Fibroblast of mammary gland (primary cell): Measurements from ENCODE around the gene PRDX6.
"Not testable (repeated sequence)": the region's sequence is repeated elsewhere in the genome, so short reads cannot be mapped to it uniquely, and the experiment has no call there.

ENCODE experiments used
- DNase-seq: peaks from one replicate; pipeline ENCODE4 v3.0.0-alpha.2; 2010; ENCODE audit warnings: low read depth
- H3K4me3 ChIP-seq: 2 replicates; pipeline ENCODE4 v1.5.1; 2011; ENCODE audit warnings: low read depth, mild to moderate bottlenecking, low read length, moderate library complexity; ENCODE audit not compliant: control insufficient read depth
- TF ChIP-seq, protein P1 (sequence below): conservative IDR thresholded peaks from 2 replicates; pipeline ENCODE4 v1.5.1; 2011; ENCODE audit warnings: low read depth, low read length, inconsistent platforms; ENCODE audit not compliant: control insufficient read depth, insufficient read depth

The PRDX6 gene

DNA sequence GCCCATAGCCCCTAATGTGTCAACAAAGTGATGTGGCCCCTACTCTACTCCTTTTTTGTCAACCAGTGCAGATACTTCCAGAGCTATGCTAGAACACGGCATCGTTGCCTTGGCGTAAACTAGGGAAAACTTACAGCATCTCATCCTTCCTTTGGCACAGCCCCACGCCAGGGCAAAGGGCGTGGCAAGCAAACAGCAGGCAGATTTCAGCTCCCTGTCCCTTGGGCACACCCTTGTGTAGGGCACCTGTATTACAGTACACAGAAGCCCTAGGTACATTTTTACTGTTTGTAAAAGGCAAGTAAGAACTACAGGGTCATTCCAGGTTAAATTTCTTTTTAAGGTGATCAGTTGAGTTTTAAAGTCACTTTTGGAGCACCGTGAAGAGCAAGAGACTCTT, 29.3 kb downstream of the PRDX6 start:
- no peak for DNase-seq
- no peak overlapping the region for H3K4me3 ChIP-seq
- TF ChIP-seq, protein P1, sequence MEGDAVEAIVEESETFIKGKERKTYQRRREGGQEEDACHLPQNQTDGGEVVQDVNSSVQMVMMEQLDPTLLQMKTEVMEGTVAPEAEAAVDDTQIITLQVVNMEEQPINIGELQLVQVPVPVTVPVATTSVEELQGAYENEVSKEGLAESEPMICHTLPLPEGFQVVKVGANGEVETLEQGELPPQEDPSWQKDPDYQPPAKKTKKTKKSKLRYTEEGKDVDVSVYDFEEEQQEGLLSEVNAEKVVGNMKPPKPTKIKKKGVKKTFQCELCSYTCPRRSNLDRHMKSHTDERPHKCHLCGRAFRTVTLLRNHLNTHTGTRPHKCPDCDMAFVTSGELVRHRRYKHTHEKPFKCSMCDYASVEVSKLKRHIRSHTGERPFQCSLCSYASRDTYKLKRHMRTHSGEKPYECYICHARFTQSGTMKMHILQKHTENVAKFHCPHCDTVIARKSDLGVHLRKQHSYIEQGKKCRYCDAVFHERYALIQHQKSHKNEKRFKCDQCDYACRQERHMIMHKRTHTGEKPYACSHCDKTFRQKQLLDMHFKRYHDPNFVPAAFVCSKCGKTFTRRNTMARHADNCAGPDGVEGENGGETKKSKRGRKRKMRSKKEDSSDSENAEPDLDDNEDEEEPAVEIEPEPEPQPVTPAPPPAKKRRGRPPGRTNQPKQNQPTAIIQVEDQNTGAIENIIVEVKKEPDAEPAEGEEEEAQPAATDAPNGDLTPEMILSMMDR, result no peak

DNA sequence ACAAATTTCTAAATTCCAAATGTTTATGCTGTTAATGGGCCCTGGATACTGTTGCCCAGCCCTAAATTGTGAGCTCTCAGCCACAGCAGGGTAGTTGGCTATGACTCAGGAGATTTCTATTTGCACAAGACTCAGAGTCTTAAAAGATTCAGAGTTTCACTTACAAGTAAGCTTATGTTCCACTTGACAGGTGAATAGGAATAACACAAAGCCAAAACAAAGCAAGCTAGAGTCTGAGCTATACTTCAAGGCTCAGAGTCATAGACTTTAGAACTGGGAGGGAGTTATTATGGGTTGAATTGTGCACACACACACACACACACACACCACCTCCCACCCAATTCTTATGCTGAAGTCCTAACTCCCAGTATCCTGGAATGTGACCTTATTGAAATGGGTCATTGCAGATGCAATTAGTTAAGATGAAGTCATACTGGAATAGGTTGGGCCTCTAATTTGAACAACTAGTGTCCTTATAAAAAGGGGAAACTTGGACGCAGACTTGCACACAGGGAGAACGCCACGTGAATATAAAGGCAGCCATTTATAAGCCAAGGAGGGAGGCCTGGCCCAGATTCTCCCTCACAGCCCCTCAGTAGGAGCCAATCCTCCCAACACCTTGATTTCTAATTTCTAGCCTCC, 30.2 kb downstream of the PRDX6 start:
- TF ChIP-seq, protein P1, result no peak
- peak; percentile 59 for DNase-seq
- no peak overlapping the region for H3K4me3 ChIP-seq

DNA sequence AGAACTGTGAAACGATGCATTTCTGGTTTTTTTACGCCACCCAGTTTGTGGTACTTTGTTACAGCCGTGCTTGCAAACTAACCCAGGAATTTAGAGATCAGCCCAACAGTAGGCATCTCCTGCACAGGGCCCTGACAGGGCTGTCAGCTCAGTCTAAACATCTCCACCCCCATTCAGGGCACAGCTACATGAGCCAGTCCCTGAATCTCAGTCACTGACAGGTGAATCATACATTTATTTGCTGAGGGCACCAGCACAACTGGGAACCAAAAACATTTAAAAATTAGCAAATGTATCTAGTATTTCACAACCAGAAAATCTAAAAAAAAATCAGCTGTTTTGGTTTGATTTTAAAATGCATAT, 30.7 kb downstream of the PRDX6 start:
- TF ChIP-seq, protein P1, result no peak
- DNase-seq, result no peak

DNA sequence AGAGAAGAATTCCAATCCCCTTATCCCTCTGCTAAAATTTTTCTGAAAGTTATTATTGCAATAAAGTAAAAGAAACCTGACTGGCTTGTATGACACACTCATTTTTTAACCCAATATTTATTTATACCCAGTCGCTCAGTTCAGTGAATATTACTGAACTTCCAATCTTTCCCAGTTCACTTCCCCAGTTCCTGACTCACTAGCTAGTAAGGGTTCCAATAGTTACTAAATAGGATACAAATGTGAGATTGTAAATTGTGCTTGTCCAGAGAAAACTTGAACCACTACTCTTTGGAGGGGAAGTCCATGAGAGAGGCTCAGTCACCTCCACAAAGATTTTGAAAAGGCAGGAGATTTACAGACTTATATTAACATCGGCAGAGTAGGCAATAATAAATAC, 31.4 kb downstream of the PRDX6 start:
- DNase-seq, result no peak
- no peak overlapping the region for H3K4me3 ChIP-seq
- TF ChIP-seq, protein P1, result no peak

More for the DNA sequence above, 30.7 kb downstream of the PRDX6 start:
- no peak overlapping the region for H3K4me3 ChIP-seq

DNA sequence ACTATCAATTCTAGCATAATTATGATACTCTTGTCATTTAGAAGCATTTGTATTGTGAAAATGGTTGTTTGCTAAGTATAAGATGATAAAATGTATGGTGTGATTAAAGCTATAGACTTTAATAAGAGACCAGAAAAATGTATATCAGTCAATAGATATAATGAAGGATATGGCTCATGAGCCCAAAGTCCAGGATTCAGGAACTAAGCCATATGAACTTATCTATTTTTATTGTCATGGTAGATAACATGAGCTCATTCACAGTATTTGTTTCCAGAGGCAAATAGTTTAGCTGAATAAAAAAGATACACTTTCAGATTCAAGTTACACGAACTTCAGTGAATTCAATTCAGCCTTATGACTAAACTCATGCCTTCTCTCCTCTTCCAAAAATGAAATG, 32.7 kb downstream of the PRDX6 start:
- H3K4me3 ChIP-seq, result no peak overlapping the region
- DNase-seq, result no peak
- TF ChIP-seq, protein P1, result no peak

DNA sequence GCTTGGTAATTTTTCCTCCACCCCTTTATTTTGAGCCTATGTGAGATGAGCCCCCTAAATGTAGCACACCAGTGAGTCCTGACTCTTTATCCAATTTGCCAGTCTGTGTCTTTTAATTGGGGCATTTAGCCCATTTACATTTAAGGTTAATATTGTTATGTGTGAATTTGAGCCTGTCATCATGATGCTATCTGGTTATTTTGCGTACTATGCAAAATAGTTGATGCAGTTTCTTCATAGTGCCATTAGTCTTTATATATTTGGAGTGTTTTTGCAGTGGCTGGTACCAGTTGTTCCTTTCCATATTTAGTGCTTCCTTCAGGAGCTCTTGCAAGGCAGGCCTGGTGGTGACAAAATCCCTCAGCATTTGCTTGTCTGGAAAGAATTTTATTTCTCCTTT, 37.4 kb downstream of the PRDX6 start:
- not testable (repeated sequence) for H3K4me3 ChIP-seq, DNase-seq

DNA sequence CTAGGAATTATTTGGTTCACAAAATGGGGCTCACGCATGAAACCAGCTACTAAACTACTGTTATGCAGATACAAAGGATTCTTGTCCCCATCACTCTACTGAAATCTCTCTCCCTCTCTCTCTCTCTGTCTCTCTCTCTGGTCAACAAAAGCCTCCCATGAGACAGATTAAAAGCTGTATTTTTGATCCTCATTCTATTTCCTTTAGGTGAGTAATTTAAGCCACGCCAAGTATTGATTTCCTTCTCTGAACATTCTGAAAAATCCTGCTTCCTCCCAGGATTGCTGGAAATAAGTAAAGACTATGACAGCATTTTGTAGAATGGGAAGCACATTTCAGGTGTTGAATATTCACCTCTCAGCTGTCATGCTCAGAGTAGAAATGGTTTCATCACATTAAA, 43.7 kb downstream of the PRDX6 start:
- TF ChIP-seq, protein P1, result no peak
- no peak for DNase-seq
- H3K4me3 ChIP-seq, result no peak overlapping the region

DNA sequence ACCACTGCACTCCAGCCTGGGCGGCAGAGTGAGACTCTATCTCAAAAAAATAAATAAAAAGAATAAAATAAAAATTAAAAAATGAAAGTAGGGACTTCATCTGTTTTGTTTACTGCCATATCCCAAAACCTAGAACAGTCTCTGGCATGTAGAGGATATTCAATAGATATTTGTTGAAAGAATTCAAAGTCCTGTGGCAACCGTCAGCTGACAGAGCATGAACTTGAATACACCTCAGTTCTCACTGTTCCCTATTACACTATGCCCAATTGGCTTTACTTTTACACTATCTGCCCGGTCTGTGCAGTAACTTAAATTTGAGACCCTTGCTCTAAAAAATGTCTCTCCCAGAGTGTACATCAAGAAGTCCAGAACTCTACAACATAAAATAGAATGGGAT, 46.2 kb downstream of the PRDX6 start:
- TF ChIP-seq, protein P1, result no peak
- no peak overlapping the region for H3K4me3 ChIP-seq
- no peak for DNase-seq
